ENCODE data around the gene IARS1. TPM values are rescaled to one million over a fixed set of nuclear protein-coding genes. Genes with fewer than 3 reads are reported as not detected.

IARS1 gene
- polyA plus RNA-seq, 3 donors, result 7.1 to 24.2 (median 22.8) TPM

GRCh38 chr9:92313624-92314012 is 20.1 kb upstream of the IARS1 start:
- Histone ChIP-seq H4K20me1 (ENCODE audit: insufficient read depth, low read length) (peaks cover 5% of the 10 kb centered on the region), H3K9me3 (replicated peaks in 1 of 2; ENCODE audit: control insufficient read depth in 1 of 2, insufficient read depth in 1 of 2, low read length in 2 of 2) (no peaks in the 10 kb centered on the region), H3K27me3 (ENCODE audit: control insufficient read depth in 2 of 2, insufficient read depth in 2 of 2, low read length in 2 of 2) (no peaks in the 10 kb centered on the region), H3K27ac (ENCODE audit: low read depth in 1 of 2, low read length in 2 of 2) (no peak overlapping the region), H3K4me1 (ENCODE audit: control insufficient read depth in 1 of 2, insufficient read depth in 2 of 2, low read length in 2 of 2) (no peaks in the 10 kb centered on the region), H3K9ac (ENCODE audit: insufficient read depth, low read length, poor library complexity, severe bottlenecking) (no peak overlapping the region), H3K79me2 (ENCODE audit: insufficient read depth, low read length) (peaks cover 4% of the 10 kb centered on the region), H3K4me2 (replicated peaks; ENCODE audit: extremely low read depth, low read length, poor library complexity, severe bottlenecking) (no peak overlapping the region), H3K36me3 (replicated peaks in 1 of 2; ENCODE audit: control insufficient read depth in 1 of 2, insufficient read depth in 2 of 2, low read length in 2 of 2) (peaks cover 64 to 90% of the 10 kb centered on the region in 2 donors), H2AFZ (ENCODE audit: insufficient read depth, low read depth, low read length, poor library complexity, severe bottlenecking) (no peak overlapping the region), H3K4me3 (replicated peaks in 1 of 3; ENCODE audit: low read depth in 2 of 3, low read length in 3 of 3) (no peak overlapping the region)
- intact Hi-C loops (cut with micrococcal nuclease), result no loop called here
- no peak overlapping the region for H3K4me3 Mint-ChIP-seq
- H3K4me1 Mint-ChIP-seq, result peaks cover 12% of the 10 kb centered on the region
- 18% methylated on average over 1 of the region's 2 CpGs for WGBS (ENCODE audit: insufficient coverage)
- DNase-seq, result no peak
- no peaks in the 10 kb centered on the region for H3K27me3 Mint-ChIP-seq (ENCODE audit: low read depth in 3 of 3)
- TF ChIP-seq, protein P1, sequence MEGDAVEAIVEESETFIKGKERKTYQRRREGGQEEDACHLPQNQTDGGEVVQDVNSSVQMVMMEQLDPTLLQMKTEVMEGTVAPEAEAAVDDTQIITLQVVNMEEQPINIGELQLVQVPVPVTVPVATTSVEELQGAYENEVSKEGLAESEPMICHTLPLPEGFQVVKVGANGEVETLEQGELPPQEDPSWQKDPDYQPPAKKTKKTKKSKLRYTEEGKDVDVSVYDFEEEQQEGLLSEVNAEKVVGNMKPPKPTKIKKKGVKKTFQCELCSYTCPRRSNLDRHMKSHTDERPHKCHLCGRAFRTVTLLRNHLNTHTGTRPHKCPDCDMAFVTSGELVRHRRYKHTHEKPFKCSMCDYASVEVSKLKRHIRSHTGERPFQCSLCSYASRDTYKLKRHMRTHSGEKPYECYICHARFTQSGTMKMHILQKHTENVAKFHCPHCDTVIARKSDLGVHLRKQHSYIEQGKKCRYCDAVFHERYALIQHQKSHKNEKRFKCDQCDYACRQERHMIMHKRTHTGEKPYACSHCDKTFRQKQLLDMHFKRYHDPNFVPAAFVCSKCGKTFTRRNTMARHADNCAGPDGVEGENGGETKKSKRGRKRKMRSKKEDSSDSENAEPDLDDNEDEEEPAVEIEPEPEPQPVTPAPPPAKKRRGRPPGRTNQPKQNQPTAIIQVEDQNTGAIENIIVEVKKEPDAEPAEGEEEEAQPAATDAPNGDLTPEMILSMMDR (IDR thresholded peaks at IDR 0.05), result no peak
- peak overlapping the region in 5 of 7 donors; percentile 13 to 82 (median 47) for H3K27ac Mint-ChIP-seq
- H3K9me3 Mint-ChIP-seq, result no peaks in the 10 kb centered on the region
- H3K36me3 Mint-ChIP-seq, result peaks cover 81 to 93% of the 10 kb centered on the region in 2 donors

DNA sequence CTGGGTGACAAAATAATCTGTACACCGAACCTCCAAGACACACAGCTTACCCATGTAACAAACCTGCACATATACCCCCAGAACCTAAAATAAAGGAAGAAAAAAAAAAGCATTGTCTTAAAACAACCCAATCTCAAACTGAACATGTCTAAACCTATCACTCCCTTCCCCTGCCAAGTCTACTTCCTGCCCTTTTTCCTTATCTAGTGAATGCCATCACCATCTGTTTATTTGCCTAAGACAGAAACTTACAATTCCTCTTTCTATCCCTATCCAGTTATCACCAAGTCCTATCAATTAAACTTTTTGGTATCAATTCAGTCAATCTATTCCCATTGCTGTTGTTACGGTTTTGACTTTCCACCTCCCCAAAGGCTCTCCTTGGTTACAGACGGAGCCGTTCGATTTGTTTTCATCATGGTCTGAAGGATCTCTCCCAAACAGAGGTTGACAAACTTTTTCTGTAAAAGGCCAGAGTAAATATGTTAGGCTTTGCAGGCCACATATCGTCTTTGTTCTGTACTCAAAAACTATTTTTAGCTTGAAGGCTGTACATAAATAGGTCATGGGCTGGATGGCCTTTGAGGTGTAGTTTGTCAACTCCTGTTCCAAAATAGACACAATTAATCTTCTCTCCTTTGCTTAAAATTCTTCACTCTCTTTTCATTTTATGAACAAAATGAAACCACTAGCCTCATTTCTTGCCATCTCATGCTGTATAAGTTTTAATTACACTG is 19.6 kb upstream of the IARS1 start:
- peak overlapping the region in 4 of 7 donors; percentile 5 to 82 (median 52) for H3K27ac Mint-ChIP-seq
- Histone ChIP-seq H3K9ac (ENCODE audit: insufficient read depth, low read length, poor library complexity, severe bottlenecking) (no peak overlapping the region), H2AFZ (ENCODE audit: insufficient read depth, low read depth, low read length, poor library complexity, severe bottlenecking) (no peak overlapping the region), H3K4me1 (ENCODE audit: control insufficient read depth in 1 of 2, insufficient read depth in 2 of 2, low read length in 2 of 2) (no peaks in the 10 kb centered on the region), H3K9me3 (replicated peaks in 1 of 2; ENCODE audit: control insufficient read depth in 1 of 2, insufficient read depth in 1 of 2, low read length in 2 of 2) (no peaks in the 10 kb centered on the region), H3K36me3 (replicated peaks in 1 of 2; ENCODE audit: control insufficient read depth in 1 of 2, insufficient read depth in 2 of 2, low read length in 2 of 2) (peaks cover 64 to 90% of the 10 kb centered on the region in 2 donors), H3K4me3 (replicated peaks in 1 of 3; ENCODE audit: low read depth in 2 of 3, low read length in 3 of 3) (no peak overlapping the region), H4K20me1 (ENCODE audit: insufficient read depth, low read length) (peaks cover 5% of the 10 kb centered on the region), H3K79me2 (ENCODE audit: insufficient read depth, low read length) (peaks cover 4% of the 10 kb centered on the region), H3K27me3 (ENCODE audit: control insufficient read depth in 2 of 2, insufficient read depth in 2 of 2, low read length in 2 of 2) (no peaks in the 10 kb centered on the region), H3K4me2 (replicated peaks; ENCODE audit: extremely low read depth, low read length, poor library complexity, severe bottlenecking) (no peak overlapping the region), H3K27ac (ENCODE audit: low read depth in 1 of 2, low read length in 2 of 2) (peak overlapping the region in 1 of 2 donors; percentile 21)
- TF ChIP-seq, protein P1 (IDR thresholded peaks at IDR 0.05), result no peak
- no peaks in the 10 kb centered on the region for H3K27me3 Mint-ChIP-seq (ENCODE audit: low read depth in 3 of 3)
- peaks cover 81 to 93% of the 10 kb centered on the region in 2 donors for H3K36me3 Mint-ChIP-seq
- peaks cover 12% of the 10 kb centered on the region for H3K4me1 Mint-ChIP-seq
- 57% methylated on average over 5 of the region's 6 CpGs for WGBS (ENCODE audit: insufficient coverage)
- intact Hi-C loops (cut with micrococcal nuclease), result no loop called here
- no peaks in the 10 kb centered on the region for H3K9me3 Mint-ChIP-seq
- H3K4me3 Mint-ChIP-seq, result no peak overlapping the region
- DNase-seq, result no peak
